Measurements from ENCODE around the gene GPR183.

GPR183 gene

GRCh38 chr13:99278200-99278599, 29.0 kb downstream of the GPR183 start:
- no peak overlapping the region for H3K4me3 ChIP-seq (ENCODE audit: control insufficient read depth, low read depth, low read length)
- TF ChIP-seq, protein P1, sequence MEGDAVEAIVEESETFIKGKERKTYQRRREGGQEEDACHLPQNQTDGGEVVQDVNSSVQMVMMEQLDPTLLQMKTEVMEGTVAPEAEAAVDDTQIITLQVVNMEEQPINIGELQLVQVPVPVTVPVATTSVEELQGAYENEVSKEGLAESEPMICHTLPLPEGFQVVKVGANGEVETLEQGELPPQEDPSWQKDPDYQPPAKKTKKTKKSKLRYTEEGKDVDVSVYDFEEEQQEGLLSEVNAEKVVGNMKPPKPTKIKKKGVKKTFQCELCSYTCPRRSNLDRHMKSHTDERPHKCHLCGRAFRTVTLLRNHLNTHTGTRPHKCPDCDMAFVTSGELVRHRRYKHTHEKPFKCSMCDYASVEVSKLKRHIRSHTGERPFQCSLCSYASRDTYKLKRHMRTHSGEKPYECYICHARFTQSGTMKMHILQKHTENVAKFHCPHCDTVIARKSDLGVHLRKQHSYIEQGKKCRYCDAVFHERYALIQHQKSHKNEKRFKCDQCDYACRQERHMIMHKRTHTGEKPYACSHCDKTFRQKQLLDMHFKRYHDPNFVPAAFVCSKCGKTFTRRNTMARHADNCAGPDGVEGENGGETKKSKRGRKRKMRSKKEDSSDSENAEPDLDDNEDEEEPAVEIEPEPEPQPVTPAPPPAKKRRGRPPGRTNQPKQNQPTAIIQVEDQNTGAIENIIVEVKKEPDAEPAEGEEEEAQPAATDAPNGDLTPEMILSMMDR (conservative IDR thresholded peaks at IDR 0.05; ENCODE audit: control insufficient read depth, insufficient read depth, low read depth, low read length), result no peak
- DNase-seq (ENCODE audit: low read depth), result no peak

- H3K4me3 ChIP-seq (ENCODE audit: control insufficient read depth, low read depth, low read length), result no peak overlapping the region
- DNase-seq (ENCODE audit: low read depth), result no peak
- TF ChIP-seq, protein P1 (conservative IDR thresholded peaks at IDR 0.05; ENCODE audit: control insufficient read depth, insufficient read depth, low read depth, low read length), result no peak
These were observed 29.6 kb downstream of the GPR183 start for GRCh38 chr13:99277629-99278028.

DNA sequence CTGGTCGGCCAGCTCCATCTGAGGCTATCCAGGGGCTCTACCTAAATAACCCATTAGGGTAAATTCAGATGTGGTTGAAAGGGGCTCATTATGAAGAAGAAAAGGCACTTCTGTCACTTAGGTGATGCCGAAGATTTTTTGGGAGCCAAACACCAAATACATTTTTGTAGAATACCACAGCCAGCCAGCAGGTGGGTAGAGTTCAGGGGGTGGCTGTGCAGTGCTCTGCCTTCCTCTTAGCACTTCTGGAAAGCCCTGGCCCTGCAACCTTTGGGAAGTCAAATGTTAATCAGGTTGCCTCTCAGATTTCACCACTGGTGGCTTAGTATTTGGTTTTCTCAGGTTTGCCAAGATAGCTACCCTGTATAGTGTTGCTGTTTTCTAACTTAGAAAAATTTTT, 30.5 kb downstream of the GPR183 start:
- no peak overlapping the region for H3K4me3 ChIP-seq (ENCODE audit: control insufficient read depth, low read depth, low read length)
- TF ChIP-seq, protein P1 (conservative IDR thresholded peaks at IDR 0.05; ENCODE audit: control insufficient read depth, insufficient read depth, low read depth, low read length), result no peak
- DNase-seq (ENCODE audit: low read depth), result no peak

DNA sequence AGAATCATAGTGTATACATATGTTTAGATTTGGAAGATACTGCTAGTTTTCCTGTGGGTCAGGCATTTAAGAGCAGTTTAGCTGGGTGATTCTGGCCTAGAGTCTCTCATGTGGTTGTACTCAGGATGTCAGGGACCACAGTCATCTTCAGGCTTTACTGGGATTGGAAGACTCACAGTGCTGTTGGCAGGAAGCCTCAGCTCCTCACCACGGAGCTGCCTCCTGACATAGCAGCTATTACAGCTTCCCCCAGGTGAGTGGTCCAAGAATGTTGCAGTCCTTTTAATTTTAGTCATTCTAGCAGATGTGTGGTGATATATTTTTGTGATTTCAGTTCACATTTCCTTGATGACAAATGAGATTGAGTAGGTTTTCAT, 32.1 kb downstream of the GPR183 start:
- TF ChIP-seq, protein P1 (conservative IDR thresholded peaks at IDR 0.05; ENCODE audit: control insufficient read depth, insufficient read depth, low read depth, low read length), result no peak
- no peak overlapping the region for H3K4me3 ChIP-seq (ENCODE audit: control insufficient read depth, low read depth, low read length)
- DNase-seq (ENCODE audit: low read depth), result peak; percentile 84

DNA sequence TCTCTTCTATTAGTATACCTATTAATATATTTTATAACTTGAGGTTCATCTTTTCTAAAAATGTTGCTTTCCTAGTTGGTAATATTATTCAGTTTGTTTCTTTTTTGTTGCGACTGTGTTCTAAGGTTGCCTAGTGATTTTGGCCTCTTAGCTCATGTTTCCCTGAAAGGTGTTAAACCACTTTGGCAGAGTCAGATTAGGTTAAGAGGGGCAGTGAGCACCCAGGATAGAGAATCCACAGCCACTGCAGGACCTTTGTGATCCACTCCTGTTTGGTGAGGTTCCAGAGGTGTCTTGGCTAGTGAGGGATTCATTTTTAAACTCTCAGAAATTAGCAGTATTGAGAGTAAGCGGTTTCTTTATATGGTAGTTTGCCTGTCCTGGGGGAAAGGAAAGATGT, 34.1 kb downstream of the GPR183 start:
- no peak for DNase-seq (ENCODE audit: low read depth)
- TF ChIP-seq, protein P1 (conservative IDR thresholded peaks at IDR 0.05; ENCODE audit: control insufficient read depth, insufficient read depth, low read depth, low read length), result no peak
- H3K4me3 ChIP-seq (ENCODE audit: control insufficient read depth, low read depth, low read length), result no peak overlapping the region

- TF ChIP-seq, protein P1 (conservative IDR thresholded peaks at IDR 0.05; ENCODE audit: control insufficient read depth, insufficient read depth, low read depth, low read length), result no peak
- DNase-seq (ENCODE audit: low read depth), result no peak
- H3K4me3 ChIP-seq (ENCODE audit: control insufficient read depth, low read depth, low read length), result no peak overlapping the region
These were observed 34.7 kb downstream of the GPR183 start for GRCh38 chr13:99272481-99272880.

GRCh38 chr13:99271249-99271648, 36.0 kb downstream of the GPR183 start:
- H3K4me3 ChIP-seq (ENCODE audit: control insufficient read depth, low read depth, low read length), result no peak overlapping the region
- DNase-seq (ENCODE audit: low read depth), result no peak
- TF ChIP-seq, protein P1 (conservative IDR thresholded peaks at IDR 0.05; ENCODE audit: control insufficient read depth, insufficient read depth, low read depth, low read length), result no peak

Data from fibroblast of mammary gland (primary cell).